Cerebellar nuclear complex (tissue), 1 donor: Measurements from ENCODE around the gene COLGALT1.

Experiments used
- DNase-seq, 2 experiments: peaks; one replicate each; lab custom pipeline; 2025; lab: John Stamatoyannopoulos, UW

The COLGALT1 gene

GRCh38 chr19:17598953-17599352 lies 43.5 kb downstream of the COLGALT1 start:
- DNase-seq, result no peak

GRCh38 chr19:17599780-17600179 lies 44.3 kb downstream of the COLGALT1 start:
- DNase-seq, result no peak

GRCh38 chr19:17601683-17602082 lies 46.2 kb downstream of the COLGALT1 start:
- no peak for DNase-seq

GRCh38 chr19:17602217-17602616 lies 46.8 kb downstream of the COLGALT1 start:
- no peak for DNase-seq

GRCh38 chr19:17602872-17603510 lies 47.5 kb downstream of the COLGALT1 start:
- DNase-seq, result no peak

- no peak for DNase-seq
Measured at GRCh38 chr19:17604372-17605025, 49.0 kb downstream of the COLGALT1 start.

GRCh38 chr19:17605117-17605516 lies 49.7 kb downstream of the COLGALT1 start:
- DNase-seq, result no peak

GRCh38 chr19:17605761-17606589 lies 50.5 kb downstream of the COLGALT1 start:
- no peak for DNase-seq

GRCh38 chr19:17606590-17607185 lies 51.2 kb downstream of the COLGALT1 start:
- DNase-seq, result no peak

GRCh38 chr19:17607936-17608335 lies 52.5 kb downstream of the COLGALT1 start:
- DNase-seq, result no peak

- DNase-seq, result no peak
Measured at GRCh38 chr19:17610384-17610783, 54.9 kb downstream of the COLGALT1 start.

- no peak for DNase-seq
Measured at GRCh38 chr19:17611462-17612244, 56.2 kb downstream of the COLGALT1 start.

GRCh38 chr19:17614476-17614875 lies 59.0 kb downstream of the COLGALT1 start:
- DNase-seq, result no peak

GRCh38 chr19:17615889-17616685 lies 60.6 kb downstream of the COLGALT1 start:
- DNase-seq, result no peak

- no peak for DNase-seq
Measured at GRCh38 chr19:17616686-17616960, 61.2 kb downstream of the COLGALT1 start.

GRCh38 chr19:17616961-17617806 lies 61.7 kb downstream of the COLGALT1 start:
- DNase-seq, result no peak

GRCh38 chr19:17617807-17618192 lies 62.4 kb downstream of the COLGALT1 start:
- no peak for DNase-seq

- DNase-seq, result no peak
Measured at GRCh38 chr19:17618281-17618903, 62.9 kb downstream of the COLGALT1 start.

- no peak for DNase-seq
Measured at GRCh38 chr19:17618936-17619335, 63.5 kb downstream of the COLGALT1 start.

- no peak for DNase-seq
Measured at GRCh38 chr19:17620696-17621095, 65.2 kb downstream of the COLGALT1 start.
